Activated CD8-positive, alpha-beta memory T cell treated with anti-CD3 and anti-CD28 coated beads, Interleukin-2, amount 50 U/mL, for 4 hours (primary cell): Measurements from ENCODE around the gene SPAG9.
"Not testable (repeated sequence)": the region's sequence is repeated elsewhere in the genome, so short reads cannot be mapped to it uniquely, and the experiment has no call there.

Experiments
- DNase-seq: peaks from one replicate; pipeline ENCODE4 v3.0.0-alpha.2; 2020

SPAG9 gene

DNA sequence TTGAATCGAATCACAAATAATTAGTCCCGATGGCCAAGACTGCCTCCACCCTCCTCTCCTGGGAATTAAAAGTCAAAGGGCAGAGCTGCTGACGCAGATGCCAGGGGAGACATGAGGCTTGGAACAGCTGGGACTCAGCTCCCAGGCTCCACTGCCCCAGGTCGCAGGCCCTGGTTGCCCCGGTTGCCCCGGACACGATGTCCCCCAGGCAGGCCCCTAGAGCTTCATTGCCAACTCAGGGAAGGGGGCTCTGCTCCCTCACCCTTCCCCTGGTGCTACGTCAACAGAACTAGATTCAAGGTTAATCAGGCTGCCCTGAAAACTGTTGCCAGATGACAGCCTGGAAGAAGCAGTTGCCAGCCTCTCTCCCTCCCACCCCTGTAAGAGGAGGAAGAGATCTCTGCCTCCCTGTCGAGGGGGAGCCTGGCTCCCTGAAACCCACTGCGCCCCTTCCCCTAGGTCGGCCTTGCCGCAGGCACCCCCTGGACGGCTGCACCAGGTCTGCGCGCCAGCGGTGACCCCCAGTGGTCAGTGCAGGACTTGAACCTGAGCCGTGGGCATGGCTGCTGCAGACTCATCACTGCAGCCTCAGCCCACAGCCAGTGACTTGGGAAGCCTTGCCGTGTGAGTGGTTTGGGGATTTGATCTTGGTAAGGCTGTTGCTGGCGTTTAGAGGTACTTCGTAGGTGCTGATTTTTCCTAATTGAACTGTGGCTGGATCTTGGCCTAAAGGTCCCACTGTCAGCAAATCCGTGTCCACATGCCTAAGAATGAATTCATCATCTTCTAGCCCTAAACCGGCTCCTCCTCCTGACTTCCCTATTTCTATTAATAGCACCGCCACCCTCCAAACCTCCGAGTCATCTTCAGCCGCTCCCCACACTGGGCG lies 170.4 kb downstream of the SPAG9 start:
- peak; percentile 59 for DNase-seq

DNA sequence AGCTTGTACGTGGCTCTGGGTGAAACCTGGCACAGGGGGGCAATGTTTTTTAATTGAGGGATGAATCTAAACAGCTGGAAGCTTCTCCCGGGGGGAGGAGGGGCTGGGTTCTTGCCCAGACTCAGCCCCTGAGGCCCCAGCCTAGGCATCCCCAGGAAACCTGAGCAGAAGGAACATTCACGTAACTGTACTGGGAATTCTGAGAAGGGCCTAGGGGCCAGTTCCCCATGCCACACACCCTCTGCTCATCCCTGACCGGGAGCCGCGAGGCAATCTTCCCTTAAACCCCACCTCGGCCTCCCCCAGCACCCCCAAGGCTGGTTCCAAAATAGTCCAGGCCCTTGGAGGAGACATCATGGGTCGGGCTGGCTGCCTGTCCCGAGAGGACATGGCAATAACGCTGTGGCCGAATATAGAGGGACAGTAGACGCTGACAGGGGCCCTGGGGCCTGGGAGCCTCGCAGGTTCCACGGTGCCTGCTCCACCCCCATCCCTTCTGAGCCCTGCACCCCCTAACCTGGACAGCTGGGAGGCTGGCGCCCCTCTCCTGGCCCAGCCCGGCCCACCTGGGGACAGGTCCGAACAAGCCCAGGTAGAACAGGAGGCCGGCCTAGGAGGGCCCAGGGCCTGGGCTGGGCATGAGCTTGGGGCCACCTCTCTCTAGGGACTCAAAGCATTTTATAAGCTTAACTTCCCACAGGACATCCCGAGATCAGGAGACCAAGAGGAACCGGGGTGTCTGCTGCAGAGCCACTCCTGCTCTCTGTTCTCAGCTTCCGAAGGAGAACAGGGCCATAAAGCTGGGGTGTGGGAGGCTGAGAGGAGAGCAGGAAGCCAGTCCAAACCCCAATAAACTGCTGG lies 171.3 kb downstream of the SPAG9 start:
- no peak for DNase-seq

DNA sequence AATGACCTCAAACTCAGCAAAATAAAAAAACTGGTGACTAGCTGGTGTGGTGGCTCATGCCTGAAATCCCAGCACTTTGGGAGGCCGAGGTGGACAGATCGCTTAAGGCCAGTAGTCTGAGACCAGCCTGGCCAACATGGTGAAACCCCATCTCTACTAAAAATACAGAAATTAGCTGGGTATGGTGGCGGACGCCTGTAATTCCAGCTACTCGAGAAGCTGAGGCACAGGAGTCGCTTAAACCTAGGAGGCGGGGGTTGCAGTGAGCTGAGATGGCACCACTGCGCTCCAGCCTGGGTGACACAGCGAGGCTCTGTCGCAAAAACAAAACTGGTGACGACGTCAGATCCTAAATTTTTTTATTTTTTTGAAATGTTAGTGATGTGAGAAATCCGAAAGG lies 172.0 kb downstream of the SPAG9 start:
- DNase-seq = no peak

DNA sequence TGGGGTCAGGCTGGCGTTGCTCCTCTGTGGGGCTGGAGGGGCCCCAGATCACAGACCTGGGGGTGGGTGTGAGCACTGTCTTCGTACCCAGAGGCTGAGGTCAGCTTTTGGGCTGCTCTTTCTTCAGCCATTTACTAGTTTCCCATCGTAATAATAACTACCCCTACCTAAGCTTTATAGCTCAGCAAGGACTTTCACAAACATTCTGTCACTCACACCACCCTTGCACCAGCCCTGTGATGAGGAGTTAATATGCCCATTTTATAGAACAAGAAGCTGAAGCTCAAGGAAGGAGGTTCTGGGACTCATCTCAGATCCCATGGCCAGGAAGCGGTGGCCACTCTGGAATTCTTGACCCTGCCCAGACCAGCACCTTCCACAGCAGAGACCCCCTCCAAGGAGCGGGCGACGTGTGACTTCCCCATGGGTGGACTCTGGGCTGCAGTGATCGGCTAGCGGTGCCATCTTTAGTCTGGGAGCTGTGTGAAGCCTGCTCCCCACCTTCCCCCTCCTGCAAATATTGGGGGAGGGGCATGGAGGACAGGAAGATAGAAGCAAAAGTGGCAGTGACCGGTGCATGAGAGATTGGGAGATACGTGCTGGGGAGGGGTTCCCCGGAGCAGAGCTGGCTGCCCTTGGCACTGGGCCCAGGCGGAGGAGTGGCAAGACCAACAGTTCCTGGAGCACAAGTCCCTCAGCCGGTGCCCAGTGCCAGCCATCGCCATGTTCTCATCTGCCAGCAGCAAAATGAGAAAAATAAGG lies 172.7 kb downstream of the SPAG9 start:
- DNase-seq = no peak

DNA sequence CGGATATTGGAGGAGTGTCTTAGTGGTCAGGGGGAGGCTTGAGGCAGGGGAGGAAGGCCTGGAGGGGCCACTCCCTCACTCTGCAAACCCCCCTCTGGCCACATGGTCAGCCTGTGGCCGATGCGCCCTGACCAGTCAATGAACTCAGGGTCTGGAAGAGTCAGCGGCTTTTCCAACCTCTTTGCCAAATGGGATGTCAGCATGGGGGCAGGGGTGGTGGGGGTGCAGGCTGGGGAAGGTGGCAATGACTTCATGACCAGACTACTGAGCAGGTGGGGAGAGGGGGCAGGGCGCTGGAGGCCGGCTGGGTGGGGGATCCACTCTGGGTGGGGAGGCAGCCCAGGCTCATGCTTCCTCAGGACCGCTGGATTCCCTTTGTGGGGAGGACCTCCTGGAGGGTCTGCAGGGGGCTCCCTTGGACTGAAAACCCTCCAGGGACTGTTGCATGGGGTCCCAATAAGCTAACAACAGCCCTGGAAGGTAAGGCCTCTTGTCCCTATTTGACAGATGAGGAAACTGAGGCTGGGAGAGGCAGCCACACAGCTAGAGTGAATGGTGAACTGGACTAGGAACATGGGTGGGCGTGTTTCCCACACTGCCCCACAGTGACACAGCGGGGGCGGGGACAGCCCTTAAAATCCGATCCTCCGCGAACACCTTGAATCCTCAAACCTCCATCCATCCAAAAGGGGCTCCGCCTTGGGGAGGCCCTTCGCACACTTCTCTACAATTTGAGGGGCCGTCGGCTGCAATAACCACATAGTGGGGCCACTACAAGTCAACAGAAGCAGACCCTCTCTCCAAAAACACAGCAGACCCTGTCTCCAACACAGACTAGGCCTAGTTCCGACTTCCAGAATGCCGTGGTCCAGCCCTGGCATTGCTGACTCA lies 173.5 kb downstream of the SPAG9 start:
- no peak for DNase-seq

DNA sequence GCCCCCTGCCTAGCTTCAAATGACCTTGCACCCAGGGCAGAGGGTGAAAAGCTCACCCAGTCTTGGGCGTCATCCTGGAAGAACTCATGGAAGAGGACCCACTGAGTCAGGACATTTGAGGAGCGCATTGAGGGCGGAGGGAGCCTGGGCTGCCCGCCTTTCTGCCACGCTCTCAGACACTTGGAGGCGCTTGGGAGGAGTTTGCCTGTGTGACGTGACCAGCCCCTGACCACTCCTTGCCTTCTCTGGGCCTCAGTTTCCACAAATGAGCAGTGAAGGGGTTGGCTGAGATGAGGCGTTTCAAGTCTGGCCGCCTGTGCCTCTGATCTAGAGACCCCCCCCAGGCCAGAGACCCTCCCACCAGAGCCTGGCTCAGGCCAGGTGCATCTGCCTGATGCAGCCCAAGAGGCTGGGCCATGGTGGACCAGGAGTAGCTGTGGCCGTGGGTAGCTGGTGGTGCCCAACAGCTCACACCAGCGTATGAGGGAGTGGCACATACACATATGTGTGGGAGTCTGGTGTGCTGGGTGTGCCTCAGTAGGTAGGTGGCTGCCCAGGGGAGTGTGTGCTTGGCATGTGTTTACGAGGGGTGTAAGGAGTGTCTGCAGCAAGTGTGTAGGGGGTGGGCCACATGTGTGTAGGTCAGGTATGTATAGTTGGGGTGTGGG lies 174.3 kb downstream of the SPAG9 start:
- no peak for DNase-seq

DNA sequence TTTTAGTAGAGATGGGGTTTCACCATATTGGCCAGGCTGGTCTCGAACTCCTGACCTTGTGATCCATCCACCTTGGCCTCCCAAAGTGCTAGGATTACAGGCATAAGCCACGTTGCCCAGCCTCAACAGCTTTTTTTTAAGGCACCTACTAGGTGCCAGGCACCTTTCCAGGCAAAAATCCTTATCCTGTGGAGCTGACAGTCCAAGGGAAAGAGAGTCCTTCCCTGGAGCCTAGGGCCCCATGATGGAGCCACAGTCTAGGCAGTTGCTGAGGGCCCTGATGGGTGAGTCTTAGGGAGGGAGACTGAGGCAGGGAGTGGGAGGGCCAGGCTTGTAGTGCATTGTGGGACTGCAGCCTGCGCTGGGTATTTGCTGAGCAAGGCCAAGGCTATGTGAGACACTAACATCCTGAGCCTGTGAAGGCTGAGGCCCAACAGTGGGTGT lies 174.9 kb downstream of the SPAG9 start:
- DNase-seq = peak; percentile 5

DNA sequence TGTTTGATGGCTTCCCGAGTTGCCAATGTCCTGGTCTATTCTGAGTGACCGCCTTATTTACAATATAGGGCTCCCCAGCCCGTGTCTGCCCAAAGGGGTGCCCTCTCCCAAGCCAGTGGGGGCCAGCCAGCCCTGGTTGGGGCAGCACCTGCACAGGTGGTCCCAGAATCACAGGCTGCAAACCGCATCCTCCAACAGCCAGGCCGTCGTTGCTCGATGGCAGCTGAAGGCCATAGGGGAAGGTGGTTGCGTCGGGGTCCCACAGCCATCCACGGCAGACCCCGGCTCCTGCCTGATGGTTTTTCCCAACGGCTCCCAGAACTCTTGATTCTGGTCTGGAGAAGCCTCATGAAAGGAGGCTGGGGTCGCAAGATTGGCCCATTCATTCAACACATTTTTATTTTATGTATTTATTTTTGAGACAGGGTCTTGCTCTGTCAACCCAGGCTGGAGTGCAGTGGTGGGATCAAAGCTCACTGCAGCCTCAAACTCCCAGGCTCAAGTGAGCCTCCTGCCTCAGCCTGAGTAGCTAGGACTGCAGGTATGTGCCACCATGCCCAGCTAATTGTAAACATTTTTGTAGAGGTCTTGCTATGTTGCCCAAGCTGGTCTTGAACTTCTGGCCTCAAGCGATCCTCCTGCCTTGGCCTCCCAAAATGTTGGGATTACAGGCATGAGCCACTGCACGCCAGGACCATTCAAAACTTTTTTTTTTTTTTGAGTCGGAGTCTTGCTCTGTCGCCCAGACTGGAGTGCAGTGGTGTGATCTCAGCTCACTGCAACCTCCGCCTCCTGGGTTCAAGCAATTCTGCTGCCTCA lies 175.6 kb downstream of the SPAG9 start:
- no peak for DNase-seq

DNA sequence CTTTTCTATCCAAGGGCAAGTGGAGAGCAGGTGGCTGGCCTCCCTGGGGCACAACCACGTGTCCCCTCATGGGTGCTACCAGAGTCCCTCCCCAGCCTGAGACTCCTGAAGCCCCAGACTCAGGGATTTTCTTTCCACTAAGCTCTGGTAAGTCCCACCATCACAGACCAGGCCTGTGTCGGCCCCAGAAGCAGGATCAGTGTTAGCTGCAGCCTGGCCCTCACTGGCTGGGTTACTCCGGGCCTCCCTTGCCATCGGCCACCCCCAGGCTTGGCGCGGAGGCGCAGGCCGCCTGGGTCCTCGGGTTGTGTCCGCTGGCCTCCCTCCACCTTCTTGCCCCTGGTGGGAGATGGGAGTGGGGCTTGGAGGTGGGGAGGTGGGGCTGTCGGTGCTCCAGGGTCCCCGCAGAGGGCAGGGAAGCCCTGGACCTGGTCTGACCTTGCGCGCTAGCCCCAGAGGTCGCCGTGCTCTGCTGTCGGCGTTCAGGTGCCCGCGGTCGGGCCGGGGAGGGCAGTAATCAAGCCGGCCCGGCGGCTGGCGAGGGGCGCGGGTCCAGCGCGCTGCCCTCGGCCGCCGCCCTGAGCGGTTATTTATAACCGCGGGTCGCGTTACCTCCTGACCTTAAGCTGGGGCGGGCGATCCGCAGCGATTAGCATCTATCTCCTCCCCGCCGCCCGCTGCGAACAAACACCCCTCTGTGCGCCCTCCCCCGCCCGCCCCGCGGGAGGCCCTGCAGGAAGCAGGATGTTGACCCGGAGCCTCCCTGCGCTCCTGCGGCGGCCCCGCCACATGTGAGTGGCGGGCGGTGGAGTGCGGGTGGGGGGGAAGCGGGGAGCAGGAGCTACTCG lies 176.4 kb downstream of the SPAG9 start:
- peak; percentile 69 for DNase-seq

DNA sequence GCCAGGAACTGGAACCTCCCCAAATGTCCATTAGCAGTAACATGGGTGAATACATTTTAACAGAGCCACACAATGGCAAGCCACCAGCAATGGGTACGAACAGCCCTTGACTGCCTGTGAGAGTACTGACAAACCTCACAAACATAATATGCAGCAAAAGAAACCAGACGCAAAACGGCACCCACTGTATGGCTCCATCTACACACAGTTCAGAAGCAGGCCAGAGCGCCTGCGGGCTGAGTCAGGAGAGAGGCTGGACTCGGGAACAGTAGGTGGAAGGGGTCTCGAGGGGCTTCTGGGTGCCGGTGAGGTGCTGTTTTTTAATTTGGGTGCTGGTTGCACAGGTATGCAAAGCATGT lies 177.1 kb downstream of the SPAG9 start:
- DNase-seq = peak; percentile 13

DNA sequence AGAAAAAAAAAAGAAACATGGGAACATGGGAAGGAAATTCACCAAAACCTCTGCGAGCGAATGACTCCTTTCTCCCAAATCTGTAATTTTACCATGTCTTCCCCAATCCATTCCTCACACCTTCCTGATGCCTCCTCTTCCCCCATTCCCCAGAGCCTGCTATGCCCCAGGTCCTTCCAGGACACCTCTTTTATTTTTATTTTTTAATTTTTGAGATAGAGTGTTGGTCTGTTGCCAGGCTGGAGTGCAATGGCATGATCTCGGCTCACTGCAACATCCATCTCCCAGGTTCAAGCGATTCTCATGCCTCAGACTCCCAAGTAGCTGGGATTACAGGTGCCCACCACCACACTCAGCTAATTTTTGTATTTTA lies 179.0 kb downstream of the SPAG9 start:
- not testable (repeated sequence) for DNase-seq

DNA sequence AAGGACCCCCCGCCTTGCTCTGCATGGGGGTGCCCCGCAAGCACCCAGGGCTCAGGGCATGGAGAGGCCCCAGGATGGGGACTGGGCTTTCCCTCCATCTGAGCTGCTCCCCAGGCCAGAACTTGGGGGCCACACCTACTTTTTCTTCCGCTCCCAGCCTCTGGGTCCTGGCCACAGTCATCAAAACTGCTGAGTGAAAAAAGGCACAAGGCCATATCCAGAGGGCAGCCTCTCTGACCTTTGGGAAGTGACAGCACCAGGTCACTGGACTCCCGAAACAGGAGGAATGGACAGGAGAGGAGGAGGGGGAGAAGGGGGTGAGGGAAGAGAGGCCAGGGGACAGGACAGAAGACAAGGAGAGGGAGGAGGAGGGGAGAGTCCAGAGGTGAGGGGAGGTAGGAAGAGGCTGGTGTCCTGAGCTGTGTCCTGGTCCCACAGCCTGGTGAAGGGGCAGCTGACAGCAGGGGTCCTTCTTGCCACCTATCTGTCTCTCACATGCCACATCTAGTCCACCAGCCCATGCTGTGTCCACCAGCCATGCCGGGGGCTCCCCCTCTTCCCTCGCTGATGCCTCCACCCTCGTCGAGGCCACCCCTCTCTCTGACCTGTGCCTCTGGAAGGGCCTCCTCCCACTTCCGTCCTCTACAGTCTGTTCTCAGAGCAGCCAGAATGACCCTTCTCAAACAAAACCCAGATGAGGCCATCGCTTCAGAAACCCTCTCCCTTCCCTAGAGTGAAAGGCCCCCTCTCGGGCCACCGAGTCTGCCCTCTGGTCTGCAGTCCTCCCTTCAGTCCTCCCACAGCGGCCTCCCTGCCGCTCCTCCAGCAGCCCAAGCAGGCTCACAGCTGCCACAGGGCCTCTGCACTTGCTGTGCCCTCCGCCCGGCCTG lies 180.6 kb downstream of the SPAG9 start:
- no peak for DNase-seq

DNA sequence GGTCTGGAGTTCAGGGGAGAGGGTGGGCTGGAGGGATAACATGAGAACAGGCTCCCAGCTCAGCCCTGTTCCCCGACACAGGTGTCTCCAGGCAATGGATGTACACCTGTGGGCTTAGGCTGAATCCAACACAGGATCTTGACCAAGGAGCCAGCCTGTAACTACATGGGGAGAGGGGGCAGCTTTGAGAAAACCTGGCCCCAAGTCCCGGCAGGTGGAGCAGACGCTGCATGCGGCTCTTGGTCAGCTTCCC lies 181.2 kb downstream of the SPAG9 start:
- DNase-seq = no peak

DNA sequence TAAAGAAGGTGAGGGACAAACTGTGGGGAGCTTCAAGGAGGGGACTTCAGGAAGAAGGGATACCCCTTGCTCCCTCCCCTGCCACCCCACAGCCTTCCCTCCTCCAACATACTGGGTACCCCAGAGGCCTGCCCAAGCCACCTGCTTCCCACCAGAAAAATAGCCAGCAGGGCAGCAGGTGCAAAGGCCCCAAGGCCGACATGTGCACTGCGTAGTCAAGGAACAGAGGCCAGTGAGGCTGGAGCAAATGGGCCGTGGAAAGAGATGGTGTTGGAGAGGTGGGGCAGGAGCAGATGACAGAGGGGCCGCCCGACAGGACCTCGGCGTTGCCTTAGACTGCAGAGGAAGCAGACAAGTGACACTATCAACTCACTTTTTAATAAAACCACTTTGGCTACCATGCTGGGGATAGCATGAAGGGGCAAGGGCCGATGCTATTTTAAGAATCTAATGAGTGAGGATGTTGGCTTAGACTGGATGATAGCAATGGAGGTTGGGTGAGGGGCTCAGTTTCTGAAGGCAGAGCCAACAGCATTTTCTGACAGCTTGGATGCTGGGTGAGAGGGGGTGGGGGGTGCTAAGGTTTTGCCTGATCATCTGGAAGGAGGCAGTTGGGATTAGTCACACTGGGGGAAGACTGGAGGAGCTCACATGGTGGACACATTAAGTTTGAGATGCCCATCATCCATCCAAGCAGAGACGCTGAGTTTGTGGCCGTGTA lies 181.7 kb downstream of the SPAG9 start:
- DNase-seq = no peak

DNA sequence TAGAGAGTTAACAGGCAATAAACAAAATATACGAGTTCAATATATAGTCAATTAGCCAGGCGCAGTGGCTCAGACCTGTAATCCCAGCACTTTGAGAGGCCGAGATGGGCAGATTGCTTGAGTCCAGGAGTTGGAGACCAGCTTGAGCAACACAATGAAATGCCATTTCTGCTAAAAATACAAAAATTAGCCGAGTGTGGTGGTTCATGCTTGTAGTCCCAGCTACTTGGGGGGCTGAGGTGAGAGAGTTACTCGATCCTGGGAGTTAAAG lies 184.7 kb downstream of the SPAG9 start:
- no peak for DNase-seq

DNA sequence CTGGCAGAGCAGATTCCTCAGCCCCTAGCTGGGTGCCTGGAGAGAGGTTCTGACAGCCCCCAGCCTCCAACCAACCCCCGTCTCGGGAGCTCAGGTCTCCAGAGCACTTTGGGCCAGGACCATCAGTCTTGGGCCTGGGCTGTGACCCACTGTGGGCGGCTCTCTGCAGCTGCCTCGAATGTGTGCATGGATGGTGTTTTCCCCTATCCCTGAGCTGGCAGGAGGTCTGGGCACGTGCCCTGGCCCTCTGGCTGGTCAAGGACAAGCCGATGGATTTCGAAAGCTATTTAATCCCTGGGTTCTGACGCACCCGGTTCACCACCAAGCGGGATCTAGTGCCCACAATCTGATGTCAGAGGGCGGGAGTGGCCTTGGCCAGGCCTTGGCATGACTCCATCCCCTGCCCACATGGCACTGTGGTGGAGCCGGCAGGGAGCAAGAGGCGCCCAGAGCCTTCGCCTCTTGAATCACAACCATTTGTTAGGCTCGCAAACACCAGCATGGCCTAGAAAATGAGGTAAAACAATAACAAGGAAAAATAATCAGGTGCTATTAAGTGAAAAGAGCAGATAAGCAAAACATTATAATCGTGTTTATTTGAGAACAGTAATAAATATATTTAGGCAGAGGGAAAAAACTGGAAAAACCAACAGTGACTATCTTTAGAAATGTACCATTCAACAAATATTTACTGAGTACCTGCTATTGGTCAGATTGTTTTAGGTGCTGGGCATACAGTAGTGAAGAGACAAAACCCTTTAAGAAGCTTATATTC lies 185.3 kb downstream of the SPAG9 start:
- DNase-seq = no peak

DNA sequence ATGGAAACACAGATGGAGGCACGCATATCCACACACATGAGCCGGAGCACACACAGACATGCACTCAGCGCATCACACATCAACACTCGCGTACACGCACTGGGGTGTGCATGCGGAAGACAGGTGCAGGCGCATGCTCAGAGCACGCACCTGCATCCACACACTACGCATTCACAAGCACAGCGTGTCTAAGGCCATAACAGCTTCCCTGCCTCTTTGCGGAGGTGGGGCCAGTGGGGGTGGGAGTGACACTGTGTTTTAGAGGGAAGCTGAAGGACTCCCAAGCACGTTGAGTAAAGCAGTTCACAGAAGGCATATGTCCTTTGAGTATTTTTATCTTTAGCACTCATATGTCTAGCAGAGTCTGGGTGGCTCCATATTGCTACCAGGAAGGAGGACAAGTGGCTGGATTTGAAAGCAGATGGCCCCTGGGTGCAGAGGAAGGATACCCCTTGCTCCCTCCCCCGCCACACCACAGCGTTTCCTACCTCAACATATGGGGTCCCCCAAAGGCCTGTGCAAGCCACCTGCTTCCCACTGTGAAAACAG lies 185.9 kb downstream of the SPAG9 start:
- DNase-seq = no peak
